CD14-positive monocyte (primary cell): Measurements from ENCODE around the gene HTR2A. TPM values are rescaled to one million over a fixed set of nuclear protein-coding genes. Genes with fewer than 3 reads are reported as not detected.

Experiments
- DNase-seq, 3 donors: peaks; one replicate each; pipeline ENCODE4 v3.0.0-alpha.2; 2011 to 2022
- H2AFZ ChIP-seq: 2 replicates; pipeline ENCODE4 v1.6.0; 2012; ENCODE audit warnings: mild to moderate bottlenecking, low read depth, low read length, inconsistent platforms; ENCODE audit not compliant: insufficient read depth, poor library complexity, severe bottlenecking
- H3K27ac ChIP-seq, 2 donors: 1 replicate in 1 of 2; 2 replicates in 1 of 2; pipeline ENCODE4 v1.5.1; 2012 to 2013; ENCODE audit warnings: low read length in 2 of 2, control low read depth in 1 of 2, inconsistent platforms in 1 of 2, low read depth in 1 of 2, mild to moderate bottlenecking in 1 of 2
- H3K27me3 ChIP-seq, 2 donors: one replicate each; pipeline versions ENCODE4 v1.6.0 to v1.6.1; 2011 to 2013; ENCODE audit warnings: low read length in 2 of 2; ENCODE audit not compliant: control insufficient read depth in 2 of 2, insufficient read depth in 2 of 2
- H3K36me3 ChIP-seq, 2 donors: replicated peaks in 1 of 2; 1 replicate in 1 of 2; 2 replicates in 1 of 2; pipeline versions ENCODE4 v1.5.1 to v1.6.1; 2012 to 2013; ENCODE audit warnings: low read length in 2 of 2, control low read depth in 1 of 2, inconsistent platforms in 1 of 2, mild to moderate bottlenecking in 1 of 2; ENCODE audit not compliant: insufficient read depth in 2 of 2, control insufficient read depth in 1 of 2
- H3K4me1 ChIP-seq, 2 donors: 1 replicate in 1 of 2; 2 replicates in 1 of 2; pipeline versions ENCODE4 v1.5.1 to v1.6.1; 2012 to 2013; ENCODE audit warnings: low read length in 2 of 2, control low read depth in 1 of 2, inconsistent platforms in 1 of 2, mild to moderate bottlenecking in 1 of 2, moderate library complexity in 1 of 2; ENCODE audit not compliant: insufficient read depth in 2 of 2, control insufficient read depth in 1 of 2
- H3K4me2 ChIP-seq: replicated peaks from 2 replicates; pipeline ENCODE3; 2012; ENCODE audit warnings: low read length, moderate library complexity, mild to moderate bottlenecking; ENCODE audit not compliant: poor library complexity, severe bottlenecking; ENCODE audit errors: extremely low read depth
- H3K4me3 ChIP-seq, 3 experiments: fragments of 200-600 bp in 1 of 3; sonication (generic) in 1 of 3; replicated peaks in 1 of 3; 1 replicate in 2 of 3; 2 replicates in 1 of 3; pipeline ENCODE4 v1.5.1; 2011 to 2013; ENCODE audit warnings: low read length in 3 of 3, mild to moderate bottlenecking in 3 of 3, control low read depth in 2 of 3, low read depth in 2 of 3, inconsistent platforms in 1 of 3, moderate library complexity in 1 of 3
- H3K79me2 ChIP-seq: 2 replicates; pipeline ENCODE4 v1.6.0; 2012; ENCODE audit warnings: mild to moderate bottlenecking, control low read depth, inconsistent platforms, low read length, moderate library complexity; ENCODE audit not compliant: insufficient read depth
- H3K9ac ChIP-seq: 2 replicates; pipeline ENCODE4 v1.6.0; 2017; ENCODE audit warnings: low read length, mild to moderate bottlenecking; ENCODE audit not compliant: insufficient read depth, poor library complexity, severe bottlenecking
- H3K9me3 ChIP-seq, 2 donors: replicated peaks in 1 of 2; 1 replicate in 1 of 2; 2 replicates in 1 of 2; pipeline versions ENCODE4 v1.5.1 to v1.6.1; 2012 to 2013; ENCODE audit warnings: low read length in 2 of 2, control low read depth in 1 of 2; ENCODE audit not compliant: control insufficient read depth in 1 of 2, insufficient read depth in 1 of 2
- H4K20me1 ChIP-seq: 2 replicates; pipeline ENCODE4 v1.6.0; 2012; ENCODE audit warnings: mild to moderate bottlenecking, low read length, control low read depth, moderate library complexity; ENCODE audit not compliant: insufficient read depth
- H3K27ac Mint-ChIP-seq, 7 donors: one replicate each; pipeline ENCODE4 v1.8.0; 2020; ENCODE audit warnings: mild to moderate bottlenecking in 7 of 7, mixed read lengths in 7 of 7, moderate library complexity in 6 of 7, inconsistent platforms in 2 of 7
- H3K27me3 Mint-ChIP-seq, 3 donors: one replicate each; pipeline ENCODE4 v1.8.0; 2021 to 2022; ENCODE audit warnings: low read depth in 3 of 3, mild to moderate bottlenecking in 3 of 3, mixed read lengths in 3 of 3, moderate library complexity in 3 of 3, inconsistent platforms in 1 of 3
- H3K36me3 Mint-ChIP-seq, 2 donors: one replicate each; pipeline ENCODE4 v1.8.0; 2020; ENCODE audit warnings: mixed read lengths in 2 of 2, inconsistent platforms in 1 of 2, mild to moderate bottlenecking in 1 of 2
- H3K4me1 Mint-ChIP-seq: one replicate; pipeline ENCODE4 v1.8.0; 2020; ENCODE audit warnings: mild to moderate bottlenecking, mixed read lengths
- H3K4me3 Mint-ChIP-seq, 2 donors: one replicate each; pipeline ENCODE4 v1.8.0; 2020; ENCODE audit warnings: mild to moderate bottlenecking in 2 of 2, mixed read lengths in 2 of 2, moderate library complexity in 1 of 2
- H3K9me3 Mint-ChIP-seq, 7 donors: one replicate each; pipeline ENCODE4 v1.8.0; 2020 to 2022; ENCODE audit warnings: mixed read lengths in 7 of 7, mild to moderate bottlenecking in 6 of 7, moderate library complexity in 6 of 7, inconsistent platforms in 2 of 7
- WGBS: methylation state at CpG from one replicate; pipeline ENCODE4 v1.1.5; 2013; ENCODE audit warnings: missing lambda C conversion rate; ENCODE audit not compliant: insufficient coverage; 5-methylcytosine and 5-hydroxymethylcytosine counted together
- intact Hi-C, 2 donors: fragments of 100-400 bp; cut with micrococcal nuclease; formaldehyde crosslinking; loops; one replicate each; pipeline versions ENCODE4 v1.15.0 to v1.15.1; 2023
- polyA plus RNA-seq, 3 donors: library from polyadenylated mRNA; depleted of rRNA in 1 of 3; unstranded in 2 of 3; stranded (reverse) in 1 of 3; fragments of 300-500 nt in 2 of 3; fragments of >200 nt in 1 of 3; fragmentation: Illumina TruSeq in 2 of 3; gene quantifications; 1 replicate in 2 of 3; 2 replicates in 1 of 3; pipeline ENCODE4 v1.2.3, GENCODE V29; 2012 to 2021
- TF ChIP-seq, protein P1 (sequence below): fragments of 200-600 bp; IDR thresholded peaks from one replicate; pipeline ENCODE4 v1.8.0; 2022; ENCODE audit warnings: antibody characterized with exemption, mild to moderate bottlenecking

HTR2A gene
- polyA plus RNA-seq, 3 donors, result not detected

GRCh38 chr13:46901721-46902120 is 4.9 kb upstream of the HTR2A start:
- no peak for DNase-seq
- Histone ChIP-seq H3K9ac (no peak overlapping the region), H3K4me2 (no peak overlapping the region), H4K20me1 (no peaks in the 10 kb centered on the region), H3K9me3 (no peaks in the 10 kb centered on the region), H3K27ac (no peak overlapping the region), H3K27me3 (no peaks in the 10 kb centered on the region), H3K4me1 (peaks cover 3% of the 10 kb centered on the region in 2 donors), H3K4me3 (no peak overlapping the region), H2AFZ (no peak overlapping the region), H3K36me3 (no peaks in the 10 kb centered on the region), H3K79me2 (no peaks in the 10 kb centered on the region)
- TF ChIP-seq, protein P1, sequence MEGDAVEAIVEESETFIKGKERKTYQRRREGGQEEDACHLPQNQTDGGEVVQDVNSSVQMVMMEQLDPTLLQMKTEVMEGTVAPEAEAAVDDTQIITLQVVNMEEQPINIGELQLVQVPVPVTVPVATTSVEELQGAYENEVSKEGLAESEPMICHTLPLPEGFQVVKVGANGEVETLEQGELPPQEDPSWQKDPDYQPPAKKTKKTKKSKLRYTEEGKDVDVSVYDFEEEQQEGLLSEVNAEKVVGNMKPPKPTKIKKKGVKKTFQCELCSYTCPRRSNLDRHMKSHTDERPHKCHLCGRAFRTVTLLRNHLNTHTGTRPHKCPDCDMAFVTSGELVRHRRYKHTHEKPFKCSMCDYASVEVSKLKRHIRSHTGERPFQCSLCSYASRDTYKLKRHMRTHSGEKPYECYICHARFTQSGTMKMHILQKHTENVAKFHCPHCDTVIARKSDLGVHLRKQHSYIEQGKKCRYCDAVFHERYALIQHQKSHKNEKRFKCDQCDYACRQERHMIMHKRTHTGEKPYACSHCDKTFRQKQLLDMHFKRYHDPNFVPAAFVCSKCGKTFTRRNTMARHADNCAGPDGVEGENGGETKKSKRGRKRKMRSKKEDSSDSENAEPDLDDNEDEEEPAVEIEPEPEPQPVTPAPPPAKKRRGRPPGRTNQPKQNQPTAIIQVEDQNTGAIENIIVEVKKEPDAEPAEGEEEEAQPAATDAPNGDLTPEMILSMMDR, result no peak
- H3K4me1 Mint-ChIP-seq, result peaks cover 4% of the 10 kb centered on the region
- no peak overlapping the region for H3K4me3 Mint-ChIP-seq
- H3K9me3 Mint-ChIP-seq, result no peaks in the 10 kb centered on the region
- WGBS, result no CpG with 5 or more reads among the region's 1 CpG
- H3K27me3 Mint-ChIP-seq, result peaks cover under 1 to 4% (median 3%) of the 10 kb centered on the region in 3 donors
- H3K36me3 Mint-ChIP-seq, result no peaks in the 10 kb centered on the region
- no peak overlapping the region for H3K27ac Mint-ChIP-seq
- intact Hi-C loops, result no loop called here

- Mint-ChIP-seq H3K27me3 (peaks cover 3% of the 10 kb centered on the region in 3 donors), H3K9me3 (no peaks in the 10 kb centered on the region), H3K4me3 (no peak overlapping the region), H3K27ac (no peak overlapping the region), H3K36me3 (no peaks in the 10 kb centered on the region), H3K4me1 (peaks cover 10% of the 10 kb centered on the region)
- Histone ChIP-seq H3K36me3 (no peaks in the 10 kb centered on the region), H3K4me2 (no peak overlapping the region), H3K9ac (no peak overlapping the region), H3K27ac (no peak overlapping the region), H3K4me3 (no peak overlapping the region), H3K9me3 (no peaks in the 10 kb centered on the region), H4K20me1 (no peaks in the 10 kb centered on the region), H2AFZ (no peak overlapping the region), H3K4me1 (peaks cover 4 to 8% of the 10 kb centered on the region in 2 donors), H3K27me3 (no peaks in the 10 kb centered on the region), H3K79me2 (no peaks in the 10 kb centered on the region)
- TF ChIP-seq, protein P1, result no peak
- intact Hi-C loops, result no loop called here
- no peak for DNase-seq
- WGBS, result 96% methylated on average over 5 of the region's 5 CpGs
These were observed 2.9 kb upstream of the HTR2A start for GRCh38 chr13:46899801-46900200.
